Pericardium fibroblast (primary cell): ENCODE measurements around the gene KAT14. TPM values are rescaled to one million over a fixed set of nuclear protein-coding genes. Genes with fewer than 3 reads are reported as not detected.

Source experiments
- total RNA-seq: library from RNA; depleted of rRNA; stranded (reverse); fragments of >200 nt; gene quantifications from 2 replicates; pipeline ENCODE4 v1.2.3, GENCODE V29; 2015

Gene KAT14, protein sequence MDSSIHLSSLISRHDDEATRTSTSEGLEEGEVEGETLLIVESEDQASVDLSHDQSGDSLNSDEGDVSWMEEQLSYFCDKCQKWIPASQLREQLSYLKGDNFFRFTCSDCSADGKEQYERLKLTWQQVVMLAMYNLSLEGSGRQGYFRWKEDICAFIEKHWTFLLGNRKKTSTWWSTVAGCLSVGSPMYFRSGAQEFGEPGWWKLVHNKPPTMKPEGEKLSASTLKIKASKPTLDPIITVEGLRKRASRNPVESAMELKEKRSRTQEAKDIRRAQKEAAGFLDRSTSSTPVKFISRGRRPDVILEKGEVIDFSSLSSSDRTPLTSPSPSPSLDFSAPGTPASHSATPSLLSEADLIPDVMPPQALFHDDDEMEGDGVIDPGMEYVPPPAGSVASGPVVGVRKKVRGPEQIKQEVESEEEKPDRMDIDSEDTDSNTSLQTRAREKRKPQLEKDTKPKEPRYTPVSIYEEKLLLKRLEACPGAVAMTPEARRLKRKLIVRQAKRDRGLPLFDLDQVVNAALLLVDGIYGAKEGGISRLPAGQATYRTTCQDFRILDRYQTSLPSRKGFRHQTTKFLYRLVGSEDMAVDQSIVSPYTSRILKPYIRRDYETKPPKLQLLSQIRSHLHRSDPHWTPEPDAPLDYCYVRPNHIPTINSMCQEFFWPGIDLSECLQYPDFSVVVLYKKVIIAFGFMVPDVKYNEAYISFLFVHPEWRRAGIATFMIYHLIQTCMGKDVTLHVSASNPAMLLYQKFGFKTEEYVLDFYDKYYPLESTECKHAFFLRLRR
- 10.7 and 15.7 TPM in 2 replicates for total RNA-seq

GRCh38 chr20:18137412-18138265, at the start of gene KAT14, which contains the start of gene PET117:
TSS of gene KAT14 (plus strand) at chr20:18137863. CDS start at chr20:18142661, 4,798 bp downstream.
TSS of gene PET117 (plus strand) at chr20:18137863. CDS start at chr20:18137956, 93 bp downstream.

Other genes starting within 250 kb of the KAT14 start
- 57.8 and 88.1 TPM in 2 replicates for gene SNX5, start 169.1 kb upstream of the KAT14 start, total RNA-seq
- 1.5 and 6.0 TPM in 2 replicates for gene MGME1, start 168.8 kb upstream of the KAT14 start, total RNA-seq
- gene OVOL2, start 79.9 kb upstream of the KAT14 start, total RNA-seq: not detected in 2 replicates
- gene PET117, start within 50 bp of the KAT14 start, total RNA-seq: 8.9 and 14.5 TPM in 2 replicates
- 12.8 and 16.7 TPM in 2 replicates for gene ZNF133, start 150.7 kb downstream of the KAT14 start, total RNA-seq